ENCODE measurements around the gene RAB11FIP3.

RAB11FIP3 gene

DNA sequence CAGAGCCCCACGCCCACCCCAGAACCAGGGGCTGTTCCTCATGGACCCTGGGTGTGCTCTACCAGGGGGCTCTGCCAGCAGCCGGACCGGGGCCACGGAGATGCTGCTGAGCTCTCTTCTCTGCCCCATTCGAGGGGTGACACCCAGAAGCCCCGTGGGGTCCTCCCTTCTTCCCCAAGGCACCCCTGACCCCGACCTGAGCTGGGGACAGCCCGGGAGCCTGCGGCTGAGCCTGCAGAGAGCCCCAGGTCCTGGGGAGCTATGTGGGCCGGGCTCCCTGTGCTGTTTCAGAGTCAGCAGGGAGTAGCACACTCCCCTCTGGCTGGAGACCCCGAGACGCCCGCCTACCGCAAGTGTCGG is 133.6 kb downstream of the RAB11FIP3 start:
- Histone ChIP-seq H4K20me1 (peaks cover 48% of the 10 kb centered on the region), H3K36me3 (peaks cover 13% of the 10 kb centered on the region; the same call in 1 of the 2 replicates), H3K4me2 (peak overlapping the region; percentile 96), H3K27ac (no peak overlapping the region), H3K9ac (0 out of 2 replicates have a peak overlapping the region, but pooled peaks have one; percentile 8), H3K4me3 (peak overlapping the region; percentile 36; the same call in 1 of the 2 replicates), H3K4me1 (peaks cover 73% of the 10 kb centered on the region), H3K9me3 (no peaks in the 10 kb centered on the region), H3K27me3 (peaks cover 56% of the 10 kb centered on the region)
- TF ChIP-seq Cebpa-rat (IDR thresholded peaks at IDR 0.05): no peak

DNA sequence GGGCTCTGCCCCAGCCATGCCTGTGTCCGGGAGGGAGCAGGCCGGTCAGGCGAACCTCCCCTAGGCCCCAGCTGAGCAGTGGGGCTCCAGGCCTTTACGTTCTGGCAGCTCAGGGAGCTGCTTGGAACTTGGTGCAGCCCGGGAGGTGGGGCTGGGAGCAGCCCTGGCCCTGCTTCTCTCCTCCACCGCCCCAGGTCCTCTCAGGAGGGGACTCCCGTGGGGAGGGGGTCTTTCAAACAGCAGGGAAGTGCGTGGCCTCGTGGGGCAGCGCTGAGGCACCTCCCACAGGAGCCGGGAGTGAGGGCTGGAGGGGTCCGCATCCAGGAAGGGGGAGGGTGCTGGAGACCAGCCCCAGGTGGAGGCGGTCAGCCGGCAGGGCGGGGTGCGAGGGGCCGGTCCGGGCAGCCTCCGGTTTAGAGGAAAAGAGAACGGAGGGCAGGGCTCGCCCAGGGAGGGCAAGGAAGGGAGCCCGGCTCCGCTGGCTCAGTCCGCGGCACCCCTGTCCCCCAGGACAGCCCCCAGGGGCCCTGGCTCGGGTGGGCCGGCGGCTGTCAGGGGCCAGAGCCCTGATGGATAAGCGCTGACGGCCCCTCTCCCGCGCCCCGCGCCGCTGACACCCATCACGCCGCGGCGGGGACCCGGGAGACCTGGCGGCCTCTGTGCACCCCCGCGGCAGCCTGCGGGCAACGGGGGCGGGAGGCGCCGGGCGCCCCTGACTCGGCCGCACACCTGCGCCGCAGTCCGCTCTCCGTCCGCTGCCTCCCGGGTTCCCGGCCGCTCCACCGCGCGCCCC is 134.2 kb downstream of the RAB11FIP3 start:
- no peak for TF ChIP-seq Cebpa-rat (IDR thresholded peaks at IDR 0.05)
- H3K9ac ChIP-seq: no peak overlapping the region
- peaks cover 42% of the 10 kb centered on the region for H4K20me1 ChIP-seq
- no peak overlapping the region for H3K27ac ChIP-seq
- H3K36me3 ChIP-seq: peaks cover 7% of the 10 kb centered on the region; the same call in 1 of the 2 replicates
- 0 out of 2 replicates have a peak overlapping the region, but pooled peaks have one; percentile 33 for H3K4me3 ChIP-seq
- H3K9me3 ChIP-seq: no peaks in the 10 kb centered on the region
- H3K4me2 ChIP-seq: peak overlapping the region; percentile 96
- H3K27me3 ChIP-seq: peaks cover 56% of the 10 kb centered on the region
- peaks cover 77% of the 10 kb centered on the region for H3K4me1 ChIP-seq

DNA sequence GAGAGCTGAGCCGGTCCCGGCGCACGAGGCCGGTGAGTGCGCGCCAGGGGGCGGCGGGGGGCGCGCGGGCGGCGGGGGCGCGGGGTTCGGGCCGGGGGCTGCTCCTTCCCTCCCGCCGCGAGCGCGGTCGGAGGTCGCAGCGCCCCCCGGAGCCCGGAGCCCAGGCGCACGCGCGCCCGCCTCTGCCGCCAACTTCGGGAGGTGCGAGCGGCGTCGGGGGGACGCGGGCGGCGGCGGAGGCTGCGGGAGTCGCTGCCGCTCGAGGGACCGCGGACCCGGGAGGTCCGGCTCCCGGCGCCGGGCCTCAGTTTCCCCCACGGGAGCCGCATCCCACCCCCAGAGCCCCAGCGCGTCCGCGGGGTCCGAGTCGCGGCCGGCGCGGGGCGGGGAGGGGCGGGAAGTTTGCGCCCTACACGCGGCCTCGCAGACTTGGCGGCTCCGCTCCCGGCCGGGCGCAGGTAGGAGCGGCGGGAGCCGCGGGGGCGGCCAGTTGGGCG is 134.8 kb downstream of the RAB11FIP3 start, which contains the start of gene PRR35:
Gene PRR35, plus strand, starts transcription at position 191 of the 497 bp plus-strand sequence. CDS start 2,901 bp downstream, outside the sequence.
- Histone ChIP-seq H4K20me1 (peaks cover 36% of the 10 kb centered on the region), H3K4me2 (peak within 1 kb of the TSS; percentile 96), H3K27ac (no peak within 1 kb of the TSS), H3K4me1 (peaks cover 77% of the 10 kb centered on the region), H3K36me3 (peaks cover under 1% of the 10 kb centered on the region; the same call in 1 of the 2 replicates), H3K27me3 (peaks cover 56% of the 10 kb centered on the region), H3K9ac (no peak within 1 kb of the TSS), H3K4me3 (0 out of 2 replicates have a peak within 1 kb of the TSS, but pooled peaks have one; percentile 33), H3K9me3 (no peaks in the 10 kb centered on the region)
- no peak for TF ChIP-seq Cebpa-rat (IDR thresholded peaks at IDR 0.05)

DNA sequence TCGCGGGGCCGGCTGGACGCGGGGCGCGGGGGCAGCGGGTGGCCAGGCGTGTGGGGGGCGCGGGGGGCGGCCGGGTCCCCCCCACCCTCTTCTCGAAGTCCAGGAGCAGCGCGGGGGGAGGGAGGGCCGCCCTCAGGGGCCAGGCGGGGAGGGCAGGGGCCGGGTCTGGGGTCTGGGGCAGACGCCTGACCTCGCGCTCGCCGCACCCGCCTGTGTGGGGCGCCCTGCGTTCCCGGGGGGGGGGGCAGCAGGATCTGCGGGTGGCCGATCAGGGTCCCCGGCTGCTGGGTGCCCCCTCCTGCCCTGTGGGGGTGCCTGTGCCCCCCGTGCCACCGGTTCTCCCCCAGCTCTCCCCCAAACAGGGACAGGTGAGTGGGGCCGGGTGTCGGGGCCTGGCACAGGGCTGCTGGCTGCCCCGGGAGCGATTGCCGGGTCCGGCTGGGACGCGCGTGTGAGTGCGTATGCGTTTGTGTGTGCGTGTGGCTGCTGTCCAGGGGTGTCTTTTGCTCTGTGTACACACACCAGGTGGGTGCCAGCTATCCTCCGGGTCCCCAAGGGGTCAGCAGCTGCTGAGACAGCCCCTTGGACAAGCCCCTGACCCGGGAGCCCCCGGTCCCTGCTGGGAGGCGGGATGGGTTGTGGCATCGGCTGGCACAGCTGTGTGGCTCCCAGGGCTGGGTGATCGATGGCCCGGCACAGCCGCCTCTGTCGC is 135.4 kb downstream of the RAB11FIP3 start:
- Histone ChIP-seq H3K4me1 (peaks cover 77% of the 10 kb centered on the region), H3K4me2 (peak overlapping the region; percentile 42; the same call in 1 of the 2 replicates), H3K27me3 (peaks cover 56% of the 10 kb centered on the region), H3K27ac (no peak overlapping the region), H4K20me1 (peaks cover 36% of the 10 kb centered on the region), H3K36me3 (no peaks in the 10 kb centered on the region), H3K4me3 (no peak overlapping the region), H3K9me3 (no peaks in the 10 kb centered on the region), H3K9ac (no peak overlapping the region)
- no peak for TF ChIP-seq Cebpa-rat (IDR thresholded peaks at IDR 0.05)

DNA sequence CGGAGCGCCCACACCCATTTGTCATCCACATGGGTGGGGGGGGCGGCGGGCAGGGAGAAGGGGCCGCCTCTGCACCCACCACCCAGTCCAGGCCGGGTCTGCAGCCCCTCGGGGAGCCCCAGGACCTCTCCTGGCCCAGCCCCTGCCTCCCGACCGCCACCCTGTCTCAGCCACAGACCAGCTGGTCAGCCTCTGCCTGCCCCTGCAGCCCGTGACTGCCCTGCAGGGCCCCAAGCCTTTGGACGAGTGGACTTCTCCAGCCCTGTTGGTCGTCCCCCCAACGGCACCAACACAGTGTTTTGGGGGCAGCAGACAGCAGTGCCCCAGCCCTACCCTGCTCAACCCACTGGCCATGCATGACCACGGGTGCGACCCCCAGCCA is 136.0 kb downstream of the RAB11FIP3 start:
- H3K9ac ChIP-seq: no peak overlapping the region

DNA sequence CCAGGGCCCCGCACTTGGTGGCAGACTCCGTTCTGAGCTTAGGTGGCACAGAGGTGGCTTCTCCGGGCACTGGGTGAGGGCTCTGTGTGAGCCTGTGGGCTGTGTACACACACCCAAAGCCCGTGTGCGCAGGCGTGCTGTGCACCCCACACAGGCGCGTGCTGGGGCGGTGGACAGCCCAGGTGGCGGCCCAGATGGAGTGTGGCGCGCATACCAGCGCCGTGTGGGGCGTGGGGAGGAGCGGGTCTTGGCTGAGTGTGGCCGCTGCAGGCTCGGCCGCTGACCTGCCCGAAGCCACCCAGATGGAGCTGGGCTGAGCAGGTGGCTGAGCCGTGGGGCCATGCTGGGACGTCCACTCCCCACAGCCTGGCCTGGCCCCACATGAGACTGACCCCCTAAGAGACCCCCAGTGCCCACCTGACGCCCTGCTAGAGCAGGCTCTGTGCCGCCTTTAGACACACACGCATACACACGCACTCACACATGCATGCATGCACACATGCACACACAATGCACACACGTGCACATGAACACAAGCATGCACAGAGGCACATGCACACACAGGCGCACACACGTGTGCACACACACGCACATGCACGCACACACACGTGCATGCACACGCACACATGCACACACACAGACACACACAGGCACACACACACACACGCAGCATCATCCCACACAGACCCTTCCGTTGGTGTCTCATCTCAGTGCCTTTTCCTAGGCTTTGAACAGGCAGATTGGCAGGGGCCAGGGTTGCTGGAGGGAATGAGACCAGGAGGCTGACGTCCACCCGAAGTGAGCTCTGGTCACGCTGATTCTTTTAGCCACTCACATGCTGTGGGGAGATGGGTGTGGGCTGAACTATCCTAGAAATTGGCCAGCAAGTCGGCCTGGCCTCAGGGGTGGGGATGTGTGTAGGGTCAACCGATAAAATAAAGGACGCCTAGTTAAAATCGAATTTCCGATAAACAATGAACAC is 136.8 kb downstream of the RAB11FIP3 start:
- Histone ChIP-seq H3K9ac (no peak overlapping the region), H3K4me1 (peaks cover 76% of the 10 kb centered on the region), H3K4me3 (no peak overlapping the region), H3K9me3 (no peaks in the 10 kb centered on the region), H3K27me3 (peaks cover 56% of the 10 kb centered on the region), H3K36me3 (no peaks in the 10 kb centered on the region), H3K27ac (no peak overlapping the region), H4K20me1 (peaks cover 32% of the 10 kb centered on the region), H3K4me2 (no peak overlapping the region)
- TF ChIP-seq Cebpa-rat (IDR thresholded peaks at IDR 0.05): no peak

More for the DNA sequence above, 136.0 kb downstream of the RAB11FIP3 start:
- Histone ChIP-seq H3K4me2 (peak overlapping the region; percentile 42; the same call in 1 of the 2 replicates), H3K4me3 (no peak overlapping the region), H3K36me3 (no peaks in the 10 kb centered on the region), H3K27ac (no peak overlapping the region), H3K27me3 (peaks cover 56% of the 10 kb centered on the region), H4K20me1 (peaks cover 36% of the 10 kb centered on the region), H3K9me3 (no peaks in the 10 kb centered on the region), H3K4me1 (peaks cover 77% of the 10 kb centered on the region)
- TF ChIP-seq Cebpa-rat (IDR thresholded peaks at IDR 0.05): no peak

DNA sequence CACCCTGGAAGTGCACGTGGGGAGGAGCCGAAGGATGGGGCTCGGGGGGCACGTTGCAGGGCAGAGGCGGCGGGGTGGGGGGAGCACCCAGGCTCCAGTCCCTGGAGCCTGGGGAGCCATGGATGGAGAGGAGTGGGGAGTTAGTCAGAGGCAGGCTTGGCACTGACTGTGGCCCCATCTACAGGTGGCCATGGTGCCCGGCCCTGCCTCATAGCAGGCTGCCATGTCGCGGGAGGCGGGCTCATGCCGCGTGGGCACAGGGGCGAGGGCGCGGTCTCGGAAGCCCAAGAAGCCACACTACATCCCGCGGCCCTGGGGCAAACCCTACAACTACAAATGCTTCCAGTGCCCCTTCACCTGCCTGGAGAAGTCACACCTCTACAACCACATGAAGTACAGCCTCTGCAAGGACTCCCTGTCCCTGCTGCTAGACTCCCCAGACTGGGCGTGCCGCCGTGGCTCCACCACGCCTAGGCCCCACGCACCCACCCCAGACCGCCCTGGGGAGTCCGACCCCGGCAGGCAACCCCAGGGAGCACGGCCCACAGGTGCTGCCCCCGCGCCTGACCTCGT is 137.7 kb downstream of the RAB11FIP3 start:
- Histone ChIP-seq H3K9ac (no peak overlapping the region), H3K36me3 (no peaks in the 10 kb centered on the region), H3K27ac (no peak overlapping the region), H3K9me3 (no peaks in the 10 kb centered on the region), H3K4me1 (peaks cover 76% of the 10 kb centered on the region), H3K4me3 (no peak overlapping the region), H3K27me3 (peaks cover 54% of the 10 kb centered on the region), H4K20me1 (peaks cover 23% of the 10 kb centered on the region), H3K4me2 (peak overlapping the region; percentile 30; the same call in 1 of the 2 replicates)
- TF ChIP-seq Cebpa-rat (IDR thresholded peaks at IDR 0.05): no peak

DNA sequence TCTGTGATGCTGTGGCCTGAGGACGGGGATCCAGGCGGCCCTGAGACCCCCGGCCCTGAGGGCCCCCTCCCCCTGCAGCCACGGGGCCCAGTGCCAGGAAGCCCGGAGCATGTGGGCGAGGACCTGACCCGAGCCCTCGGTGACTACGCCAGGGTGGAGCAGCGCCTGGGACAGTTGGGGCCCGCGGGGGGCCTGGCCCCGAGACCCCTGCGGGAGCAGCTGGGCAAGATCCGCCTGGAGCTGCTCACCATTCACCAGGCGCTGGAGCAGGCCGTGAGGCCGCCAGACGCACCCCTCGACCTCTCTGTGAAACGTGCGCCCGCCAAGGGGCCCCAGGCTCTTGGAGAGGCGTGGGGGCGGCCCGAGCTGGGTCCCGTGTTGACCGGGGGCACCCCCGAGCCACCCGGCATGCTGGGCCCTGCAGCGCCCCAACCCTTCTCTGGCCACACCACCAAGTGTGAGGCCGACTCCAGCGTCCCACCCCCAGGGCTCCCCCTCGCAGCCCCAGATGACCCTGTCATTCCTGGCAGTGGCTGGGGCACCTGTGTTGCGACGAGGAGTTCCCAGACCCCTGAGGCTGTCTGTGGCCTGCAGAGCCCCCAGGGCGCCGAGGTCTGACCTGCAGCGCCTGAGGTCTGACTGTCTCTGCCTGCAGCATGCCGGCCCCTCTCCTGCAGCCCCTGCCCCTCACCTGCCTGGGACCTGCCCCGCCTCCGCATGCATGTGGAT is 139.4 kb downstream of the RAB11FIP3 start:
- H3K27ac ChIP-seq: peak overlapping the region; percentile 91
- no peak overlapping the region for H3K9ac ChIP-seq

More for the DNA sequence above, 139.4 kb downstream of the RAB11FIP3 start:
- no peak overlapping the region for H3K4me3 ChIP-seq
- peak overlapping the region; percentile 99 for H3K4me2 ChIP-seq
- peaks cover 6% of the 10 kb centered on the region for H4K20me1 ChIP-seq
- H3K9me3 ChIP-seq: no peaks in the 10 kb centered on the region
- H3K4me1 ChIP-seq: peaks cover 70% of the 10 kb centered on the region
- TF ChIP-seq Cebpa-rat (IDR thresholded peaks at IDR 0.05): no peak
- H3K27me3 ChIP-seq: peaks cover 37% of the 10 kb centered on the region
- no peaks in the 10 kb centered on the region for H3K36me3 ChIP-seq

All from BLaER1 (cell line).